HG03045 (cell line): Measurements from ENCODE around the gene ANKRD39.

Source experiments
- ATAC-seq: cut with Tn5 transposase; IDR thresholded peaks from one replicate; pipeline ENCODE4 v1.9.1; 2021; ENCODE audit warnings: mild to moderate bottlenecking, moderate library complexity; ENCODE audit not compliant: unreplicated experiment

ANKRD39 gene

GRCh38 chr2:96831679-96832078, 26.1 kb downstream of the ANKRD39 start:
- ATAC-seq = no peak

GRCh38 chr2:96830044-96830562, 27.7 kb downstream of the ANKRD39 start:
- no peak for ATAC-seq

- no peak for ATAC-seq
These were observed 28.9 kb downstream of the ANKRD39 start for GRCh38 chr2:96828874-96829273.

GRCh38 chr2:96828436-96828835, 29.4 kb downstream of the ANKRD39 start:
- no peak for ATAC-seq

GRCh38 chr2:96826546-96827278, 31.1 kb downstream of the ANKRD39 start:
- ATAC-seq = no peak

- ATAC-seq = no peak
These were observed 32.8 kb downstream of the ANKRD39 start for GRCh38 chr2:96825057-96825456.

- no peak for ATAC-seq
These were observed 33.5 kb downstream of the ANKRD39 start for GRCh38 chr2:96824079-96824870.

GRCh38 chr2:96823198-96823597, 34.6 kb downstream of the ANKRD39 start:
- ATAC-seq = no peak

GRCh38 chr2:96822786-96823185, 35.0 kb downstream of the ANKRD39 start:
- no peak for ATAC-seq

GRCh38 chr2:96821113-96821675, 36.6 kb downstream of the ANKRD39 start:
- no peak for ATAC-seq

- ATAC-seq = no peak
These were observed 37.8 kb downstream of the ANKRD39 start for GRCh38 chr2:96819876-96820511.

- ATAC-seq = no peak
These were observed 38.5 kb downstream of the ANKRD39 start for GRCh38 chr2:96819128-96819875.

GRCh38 chr2:96817882-96818281, 39.9 kb downstream of the ANKRD39 start:
- ATAC-seq = no peak

GRCh38 chr2:96816836-96817702, 40.7 kb downstream of the ANKRD39 start:
- ATAC-seq = no peak

GRCh38 chr2:96816127-96816835, 41.5 kb downstream of the ANKRD39 start, which contains the start of gene CNNM3:
CNNM3 (plus strand) TSS chr2:96816268; CDS start chr2:96816278, 10 bp downstream.
- peak; percentile 92 for ATAC-seq

- ATAC-seq = peak; percentile 2
These were observed 42.3 kb downstream of the ANKRD39 start for GRCh38 chr2:96815326-96816126.

- no peak for ATAC-seq
These were observed 44.2 kb downstream of the ANKRD39 start for GRCh38 chr2:96813656-96814055.

GRCh38 chr2:96811917-96812316, 45.9 kb downstream of the ANKRD39 start:
- no peak for ATAC-seq
